Measurements from ENCODE around the gene TUBB.
"Not testable (repeated sequence)": the region's sequence is repeated elsewhere in the genome, so short reads cannot be mapped to it uniquely, and the experiment has no call there.

Gene TUBB

GRCh38 chr6:30760549-30760948, 40.4 kb downstream of the TUBB start:
- no peak for DNase-seq (ENCODE audit: low read depth in 2 of 2)

- no peak for DNase-seq (ENCODE audit: low read depth in 2 of 2)
Observed at GRCh38 chr6:30761791-30762429, 41.8 kb downstream of the TUBB start.

DNA sequence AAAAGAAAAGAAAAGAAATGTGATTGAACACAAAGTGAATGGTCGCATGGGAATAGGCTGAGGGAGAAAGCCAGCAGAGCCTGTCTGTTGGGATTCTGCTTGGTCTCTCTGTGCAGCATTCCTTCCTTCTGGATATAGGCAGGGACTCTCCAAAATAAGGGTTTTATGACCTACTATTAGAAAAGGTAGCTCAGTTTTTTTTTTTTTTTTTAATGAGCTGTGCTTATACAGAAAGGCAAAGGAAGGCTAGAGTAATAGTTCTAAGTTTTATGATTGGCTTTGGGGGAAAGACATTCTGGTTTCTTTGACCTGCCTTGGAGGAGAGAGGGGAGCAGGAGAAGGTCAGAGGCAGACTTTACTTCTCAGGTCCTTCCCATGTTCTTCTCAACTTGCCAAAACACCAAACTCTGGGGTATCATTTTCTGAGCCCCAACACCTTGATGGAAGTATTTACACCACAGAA, 43.0 kb downstream of the TUBB start:
- no peak for DNase-seq (ENCODE audit: low read depth in 2 of 2)

DNA sequence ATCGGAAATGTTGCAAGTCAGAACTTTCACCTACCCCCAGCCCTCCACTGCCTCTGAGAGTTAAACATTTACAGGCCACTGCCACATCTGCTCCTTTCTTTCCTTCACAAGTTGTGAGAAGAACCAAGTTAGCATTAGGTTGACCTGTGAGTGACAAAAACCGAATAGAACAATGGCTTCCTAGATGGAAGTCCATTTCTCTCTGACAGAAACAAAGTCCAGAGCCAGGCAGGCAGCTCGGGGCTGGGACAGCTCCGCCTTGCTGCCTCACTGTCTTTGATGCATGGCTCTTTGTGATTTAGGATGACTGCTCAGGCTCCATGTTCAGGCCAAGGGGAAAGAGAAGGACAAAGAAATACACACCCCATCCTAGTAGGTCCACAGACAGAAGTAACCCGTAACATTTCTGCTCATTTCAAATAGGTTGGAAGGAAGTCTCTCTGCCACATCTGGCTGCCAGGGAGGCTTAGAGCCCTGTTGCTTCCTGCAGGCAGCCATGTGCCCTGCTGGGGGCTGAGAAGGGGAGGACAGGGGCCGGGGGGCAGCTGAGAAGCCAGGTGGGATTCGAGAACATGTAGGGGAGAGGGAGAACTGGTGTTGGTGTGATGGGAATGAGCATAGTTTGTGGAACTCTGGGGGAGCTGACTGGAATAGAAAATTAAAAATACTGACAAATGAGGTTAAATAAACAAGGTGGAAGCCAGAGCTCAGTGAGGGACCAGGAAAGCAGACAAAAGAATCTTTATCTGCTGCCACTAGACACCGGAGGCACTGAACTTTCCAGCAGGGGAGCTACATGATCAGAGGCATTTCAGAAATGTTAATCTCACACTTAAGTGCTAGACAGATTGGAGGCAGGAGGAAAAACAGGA, 43.7 kb downstream of the TUBB start:
- no peak for DNase-seq (ENCODE audit: low read depth in 2 of 2)

GRCh38 chr6:30764490-30765043, 44.4 kb downstream of the TUBB start:
- DNase-seq (ENCODE audit: low read depth in 2 of 2) = not testable (repeated sequence)

DNA sequence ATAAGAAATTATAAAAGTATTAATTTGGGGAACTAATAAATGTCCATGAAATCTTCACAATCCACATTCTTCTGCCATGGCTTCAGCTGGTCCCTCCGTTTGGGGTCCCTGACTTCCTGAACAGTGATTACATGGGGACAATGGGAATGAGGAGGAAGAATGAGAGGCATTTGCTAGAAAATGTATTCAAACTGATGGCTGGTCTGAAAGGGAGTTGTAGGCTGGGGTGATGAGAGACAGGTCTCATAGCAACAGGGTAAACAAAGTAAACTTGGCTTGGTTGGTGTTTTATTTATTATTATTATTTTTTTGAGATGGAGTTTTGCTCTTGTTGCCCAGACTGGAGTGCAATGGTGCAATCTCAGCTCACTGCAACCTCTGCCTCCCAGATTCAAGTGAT, 45.3 kb downstream of the TUBB start:
- not testable (repeated sequence) for DNase-seq (ENCODE audit: low read depth in 2 of 2)

DNA sequence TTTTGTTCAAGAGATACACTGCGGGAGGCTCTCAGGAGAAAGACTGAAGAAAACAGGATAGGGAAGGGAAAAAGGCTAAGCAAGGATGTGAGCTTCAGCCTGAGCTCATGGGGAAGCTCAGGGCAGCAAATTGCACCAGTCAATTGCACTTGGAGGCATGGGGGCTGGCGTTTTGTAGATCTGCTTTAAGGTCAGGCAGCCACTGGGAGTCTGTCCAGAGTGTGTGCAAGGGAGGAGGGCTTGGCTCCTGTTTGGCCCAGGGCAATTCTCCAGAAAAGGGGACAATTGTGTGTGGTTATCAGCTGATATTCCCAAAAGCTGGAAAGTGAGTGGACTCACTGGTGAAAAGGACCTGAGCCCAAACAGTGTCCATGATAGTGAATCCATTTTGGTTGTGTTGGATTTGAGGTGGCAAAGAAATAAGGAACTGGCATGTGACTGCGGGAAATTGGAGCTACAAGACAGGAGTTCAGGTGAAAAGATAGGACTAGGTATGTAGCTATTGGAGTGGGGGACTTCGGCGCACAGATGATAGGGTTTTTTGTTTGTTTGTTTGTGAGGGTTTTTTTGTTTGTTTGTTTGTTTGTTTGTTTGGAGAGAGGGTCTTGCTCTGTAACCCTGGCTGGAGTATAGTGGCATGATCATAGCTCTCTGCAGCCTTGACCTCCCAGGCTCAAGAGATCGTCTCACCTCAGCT, 46.5 kb downstream of the TUBB start:
- DNase-seq (ENCODE audit: low read depth in 2 of 2) = no peak

DNA sequence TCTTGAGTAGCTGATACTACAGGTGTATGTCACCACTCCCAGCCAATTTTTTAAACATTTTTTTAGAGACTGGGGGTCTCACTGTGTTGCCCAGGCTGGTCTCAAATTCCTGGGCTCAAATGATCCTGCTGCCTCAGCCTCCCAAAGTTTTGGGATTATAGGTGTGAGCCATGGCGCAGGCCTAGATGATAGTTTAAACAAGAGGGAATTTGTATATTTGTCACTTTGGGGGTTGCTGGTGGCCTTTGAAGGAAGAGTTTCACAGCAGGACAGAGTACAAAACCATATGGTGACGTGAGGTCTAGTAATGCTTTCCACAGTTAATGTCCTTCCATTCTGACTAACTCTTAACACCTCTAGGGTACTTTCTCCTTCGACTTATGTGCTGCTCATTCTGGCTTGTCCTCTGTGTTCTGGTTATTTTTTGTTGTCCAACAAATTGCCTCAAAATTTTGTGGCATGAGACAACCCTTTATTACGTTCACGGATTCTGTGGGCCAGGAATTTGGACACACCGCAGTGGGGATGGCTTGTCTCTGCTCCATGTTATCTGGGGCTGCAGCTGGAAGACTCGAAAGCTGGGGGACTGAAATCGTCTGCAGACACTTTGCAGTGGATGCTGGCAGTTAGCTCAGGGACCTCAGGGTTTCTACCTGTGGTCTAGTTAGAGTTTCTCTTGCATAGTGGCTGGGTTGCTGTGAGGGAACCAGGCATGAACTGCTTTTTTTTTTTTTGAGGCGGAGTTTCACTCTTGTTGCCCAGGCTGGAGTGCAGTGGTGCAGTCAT, 47.2 kb downstream of the TUBB start:
- no peak for DNase-seq (ENCODE audit: low read depth in 2 of 2)

- no peak for DNase-seq (ENCODE audit: low read depth in 2 of 2)
Observed at GRCh38 chr6:30767944-30768301, 47.8 kb downstream of the TUBB start.

DNA sequence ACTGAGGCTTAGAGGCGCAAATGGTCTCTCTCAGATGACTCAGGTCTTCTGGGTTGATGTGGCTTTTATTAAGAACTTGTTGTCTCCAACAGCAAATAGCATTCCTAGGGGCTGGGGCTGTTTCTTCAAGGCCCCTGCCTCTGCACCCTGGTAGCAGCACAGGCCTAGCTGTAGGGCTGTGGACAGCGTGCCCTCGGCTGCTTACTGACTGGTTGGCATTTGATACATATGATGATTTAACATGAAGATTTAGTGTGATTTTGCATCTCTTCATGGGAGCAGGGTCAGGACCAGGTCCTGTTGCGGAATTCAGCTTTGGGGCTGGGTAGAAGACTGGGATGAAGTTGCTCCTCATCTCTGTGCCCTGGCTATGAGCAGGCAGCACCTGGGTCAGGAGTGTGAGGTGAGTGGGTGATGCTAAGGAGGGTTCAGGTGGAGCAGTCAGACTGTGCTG, 48.5 kb downstream of the TUBB start:
- DNase-seq (ENCODE audit: low read depth in 2 of 2) = no peak

DNA sequence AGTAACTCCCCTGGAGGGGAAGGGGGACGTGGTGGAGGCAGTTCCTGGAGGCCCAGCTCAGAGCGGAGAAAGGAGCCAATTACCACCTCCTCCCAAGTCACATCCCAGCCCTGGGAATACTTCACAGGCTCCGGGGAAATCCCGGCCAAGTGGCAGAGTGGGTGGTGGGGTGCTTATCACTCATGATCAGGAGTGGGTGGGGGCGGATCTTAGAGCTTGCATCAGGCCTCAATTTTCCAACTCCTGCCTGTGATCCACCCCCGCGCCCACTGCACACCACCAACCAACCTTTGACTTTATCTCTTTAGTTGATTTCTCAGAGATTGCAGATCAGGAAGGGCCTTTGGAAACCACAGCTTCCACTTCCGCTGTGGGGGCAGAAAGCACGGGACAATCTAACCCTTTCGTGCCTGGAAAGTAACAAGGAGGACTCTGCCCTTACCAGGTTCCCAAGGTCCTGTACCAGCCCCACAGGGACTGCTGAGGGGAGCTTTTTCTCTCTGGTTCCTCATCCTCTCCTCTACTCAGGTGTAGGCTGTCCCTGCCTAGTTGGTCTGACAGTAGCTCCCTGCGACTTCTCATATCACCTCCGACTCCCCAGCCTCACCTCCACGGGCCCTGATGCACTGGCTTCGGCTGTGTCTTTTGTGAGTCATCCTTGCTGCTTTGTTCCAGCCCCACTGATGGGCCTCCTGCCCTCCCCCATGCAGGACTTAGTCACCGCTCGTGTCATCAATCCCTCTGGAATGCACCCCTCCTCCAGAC, 49.1 kb downstream of the TUBB start:
- DNase-seq (ENCODE audit: low read depth in 2 of 2) = peak; percentile 22 to 47

- no peak for DNase-seq (ENCODE audit: low read depth in 2 of 2)
Observed at GRCh38 chr6:30769853-30770524, 49.8 kb downstream of the TUBB start.

DNA sequence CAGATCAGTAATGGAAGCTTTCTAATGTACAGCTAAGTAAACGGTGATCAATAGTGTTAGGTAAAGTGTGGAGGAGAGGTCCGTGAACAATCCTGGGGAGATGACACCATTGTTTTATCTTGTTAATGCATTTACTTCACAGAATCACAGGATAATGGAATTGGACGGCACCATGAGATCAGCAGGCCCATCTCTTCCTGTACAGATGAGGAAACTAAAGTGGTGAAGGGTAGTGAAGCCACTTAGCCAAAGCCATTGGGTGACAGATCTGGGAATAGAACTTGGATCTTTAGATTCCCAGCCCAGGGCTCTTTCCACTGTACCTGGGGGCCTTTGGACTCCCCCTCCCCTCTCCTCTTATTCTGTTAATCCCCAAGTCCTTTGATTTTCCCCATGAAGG, 50.4 kb downstream of the TUBB start:
- no peak for DNase-seq (ENCODE audit: low read depth in 2 of 2)

DNA sequence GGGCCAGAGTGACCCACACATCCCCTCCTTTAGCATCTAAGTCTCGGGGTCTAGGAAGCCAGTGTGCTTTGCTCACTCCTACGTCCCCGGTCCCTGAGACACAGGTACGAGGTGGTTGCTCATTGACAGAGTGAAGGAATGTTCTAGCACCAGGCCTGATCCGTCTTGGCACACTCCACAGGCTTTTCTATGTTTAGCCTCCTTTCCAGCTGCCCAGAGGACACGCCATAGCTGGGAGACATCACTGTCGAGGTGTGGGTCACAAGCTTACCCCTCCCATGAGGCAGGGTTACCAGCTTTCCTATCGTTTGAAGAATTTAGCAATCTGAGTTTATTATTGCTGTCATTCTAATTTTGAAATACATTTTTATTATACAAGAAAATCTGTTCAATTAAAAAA, 54.5 kb downstream of the TUBB start:
- no peak for DNase-seq (ENCODE audit: low read depth in 2 of 2)

Measured in stimulated activated CD8-positive, alpha-beta memory T cell treated with anti-CD3 and anti-CD28 coated beads, Interleukin-7, amount 100 ng/mL, for 1 hour (primary cell).